ENCODE results near the gene FUT2.
A peak's percentile ranks its signal among the peaks of the same experiment; 100 is the strongest.

FUT2 gene

DNA sequence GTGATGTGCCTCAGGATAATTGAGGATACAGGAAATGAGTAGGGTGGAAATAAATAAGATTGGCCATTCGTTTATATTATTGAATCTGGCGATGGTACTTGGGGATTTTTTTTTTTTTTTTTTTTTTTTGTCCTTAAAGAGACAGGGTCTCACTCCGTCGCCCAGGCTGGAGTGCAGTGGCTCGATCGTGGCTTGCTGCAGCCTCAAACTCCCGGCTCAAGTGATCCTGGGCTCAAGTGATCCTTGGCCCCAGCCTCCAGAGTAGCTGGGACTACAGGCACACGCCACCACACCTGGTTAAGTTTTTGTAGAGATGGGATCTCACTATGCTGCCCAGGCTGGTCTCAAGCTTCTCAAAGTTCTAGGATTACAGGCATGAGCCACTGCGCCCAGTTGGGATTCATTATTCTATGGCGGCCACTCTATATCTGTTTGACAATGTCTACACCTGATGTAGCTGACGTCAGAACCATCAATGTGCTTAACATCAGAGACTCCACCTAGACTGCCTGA, 26.5 kb downstream of the FUT2 start:
- no peak overlapping the region for H3K4me3 ChIP-seq (IDR thresholded peaks at IDR 0.05; ENCODE audit: insufficient read depth, low read depth, low read length)
- H3K4me1 ChIP-seq (ENCODE audit: low read depth, poor library complexity, severe bottlenecking), result peaks cover 8% of the 10 kb centered on the region
- H4K20me1 ChIP-seq (ENCODE audit: insufficient read depth), result no peaks in the 10 kb centered on the region
- no peak overlapping the region for H3K9ac ChIP-seq
- H3K79me2 ChIP-seq (ENCODE audit: insufficient read depth, low read depth), result no peaks in the 10 kb centered on the region
- no peak overlapping the region for H3K4me2 ChIP-seq
- H3K36me3 ChIP-seq (ENCODE audit: insufficient read depth), result no peaks in the 10 kb centered on the region
- peaks cover 5% of the 10 kb centered on the region; the same call in 1 of the 2 replicates for H3K27me3 ChIP-seq (ENCODE audit: insufficient read depth, low read depth)
- TF ChIP-seq, protein P1, sequence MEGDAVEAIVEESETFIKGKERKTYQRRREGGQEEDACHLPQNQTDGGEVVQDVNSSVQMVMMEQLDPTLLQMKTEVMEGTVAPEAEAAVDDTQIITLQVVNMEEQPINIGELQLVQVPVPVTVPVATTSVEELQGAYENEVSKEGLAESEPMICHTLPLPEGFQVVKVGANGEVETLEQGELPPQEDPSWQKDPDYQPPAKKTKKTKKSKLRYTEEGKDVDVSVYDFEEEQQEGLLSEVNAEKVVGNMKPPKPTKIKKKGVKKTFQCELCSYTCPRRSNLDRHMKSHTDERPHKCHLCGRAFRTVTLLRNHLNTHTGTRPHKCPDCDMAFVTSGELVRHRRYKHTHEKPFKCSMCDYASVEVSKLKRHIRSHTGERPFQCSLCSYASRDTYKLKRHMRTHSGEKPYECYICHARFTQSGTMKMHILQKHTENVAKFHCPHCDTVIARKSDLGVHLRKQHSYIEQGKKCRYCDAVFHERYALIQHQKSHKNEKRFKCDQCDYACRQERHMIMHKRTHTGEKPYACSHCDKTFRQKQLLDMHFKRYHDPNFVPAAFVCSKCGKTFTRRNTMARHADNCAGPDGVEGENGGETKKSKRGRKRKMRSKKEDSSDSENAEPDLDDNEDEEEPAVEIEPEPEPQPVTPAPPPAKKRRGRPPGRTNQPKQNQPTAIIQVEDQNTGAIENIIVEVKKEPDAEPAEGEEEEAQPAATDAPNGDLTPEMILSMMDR (conservative IDR thresholded peaks at IDR 0.05; ENCODE audit: low read depth, low read length), result no peak
- no peak overlapping the region for H3K27ac ChIP-seq
- H2AFZ ChIP-seq (ENCODE audit: low read depth), result no peak overlapping the region

DNA sequence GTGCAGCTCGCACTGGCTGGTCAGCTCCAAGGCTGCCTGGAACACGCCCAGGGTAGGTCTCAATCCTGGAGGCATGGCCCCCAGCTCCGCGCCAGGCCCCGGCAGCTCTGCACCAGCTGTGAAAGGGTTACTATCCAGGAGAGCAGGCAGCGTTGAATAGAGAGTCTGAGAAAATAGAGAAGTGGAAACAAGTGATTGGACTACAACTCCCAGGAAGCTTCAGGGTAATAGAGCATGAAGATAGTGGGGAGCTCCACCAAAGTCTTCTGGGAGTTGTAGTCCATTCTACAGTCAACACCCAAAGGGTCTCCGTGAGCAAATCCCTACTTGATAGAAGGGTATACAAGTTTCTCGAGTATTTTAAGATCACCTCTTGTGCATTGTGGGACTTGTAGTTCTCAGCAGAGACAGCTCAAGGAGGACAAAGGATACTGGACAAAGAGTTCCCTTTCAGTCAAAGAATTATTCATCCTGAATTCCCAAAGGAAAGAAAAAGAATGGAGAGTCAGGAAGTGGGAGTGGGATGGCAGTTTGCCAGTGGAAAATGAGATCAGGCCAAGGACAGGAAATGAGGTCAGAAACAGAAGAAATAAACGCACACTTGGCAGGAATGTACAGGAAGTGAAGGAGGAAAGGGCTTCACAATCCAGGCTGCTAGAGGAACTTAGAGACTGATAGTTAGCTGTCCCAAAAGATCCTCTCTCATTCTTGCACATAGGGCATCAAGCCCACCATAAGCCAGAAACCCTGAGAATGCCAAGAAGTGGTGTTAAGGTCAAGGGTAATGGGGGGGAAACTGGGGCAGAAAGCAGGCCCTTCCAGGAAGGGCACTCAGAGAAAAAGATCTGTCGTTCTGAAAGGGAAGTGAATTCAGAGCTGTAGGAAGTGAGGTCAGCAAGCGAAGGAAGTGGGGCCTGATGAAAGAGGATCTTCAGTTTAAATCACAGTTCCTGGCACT, 29.3 kb downstream of the FUT2 start:
- peaks cover 6% of the 10 kb centered on the region for H3K4me1 ChIP-seq (ENCODE audit: low read depth, poor library complexity, severe bottlenecking)
- H3K4me2 ChIP-seq, result no peak overlapping the region
- peaks cover 19% of the 10 kb centered on the region for H3K27me3 ChIP-seq (ENCODE audit: insufficient read depth, low read depth)
- no peaks in the 10 kb centered on the region for H3K36me3 ChIP-seq (ENCODE audit: insufficient read depth)
- peak overlapping the region; percentile 25; the same call in 1 of the 2 replicates for H2AFZ ChIP-seq (ENCODE audit: low read depth)
- no peaks in the 10 kb centered on the region for H4K20me1 ChIP-seq (ENCODE audit: insufficient read depth)
- TF ChIP-seq, protein P1 (conservative IDR thresholded peaks at IDR 0.05; ENCODE audit: low read depth, low read length), result no peak
- no peaks in the 10 kb centered on the region for H3K79me2 ChIP-seq (ENCODE audit: insufficient read depth, low read depth)
- no peak overlapping the region for H3K27ac ChIP-seq
- no peak overlapping the region for H3K9ac ChIP-seq
- no peak overlapping the region for H3K4me3 ChIP-seq (IDR thresholded peaks at IDR 0.05; ENCODE audit: insufficient read depth, low read depth, low read length)

DNA sequence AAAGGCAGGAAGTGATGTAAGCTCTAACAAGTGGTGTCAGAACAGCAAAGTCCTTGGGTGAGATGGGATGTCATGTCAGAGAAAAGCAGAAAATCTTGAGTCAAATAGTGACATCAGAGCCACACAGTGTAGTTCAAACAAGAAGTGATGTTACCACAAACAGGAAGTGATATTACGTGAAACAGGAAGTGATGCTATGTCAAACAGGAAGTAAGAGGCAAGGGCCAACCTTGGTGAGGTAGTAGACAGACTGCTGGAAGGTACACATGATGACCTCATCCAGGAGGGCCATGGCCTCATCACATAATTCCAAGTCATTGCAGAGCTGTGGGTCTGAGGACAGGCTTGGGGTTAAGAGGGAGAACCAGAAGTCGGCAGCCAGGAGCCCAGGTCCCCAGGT, 30.8 kb downstream of the FUT2 start:
- TF ChIP-seq, protein P1 (conservative IDR thresholded peaks at IDR 0.05; ENCODE audit: low read depth, low read length), result no peak
- Histone ChIP-seq H3K4me3 (IDR thresholded peaks at IDR 0.05; ENCODE audit: insufficient read depth, low read depth, low read length) (no peak overlapping the region), H3K27ac (no peak overlapping the region)

DNA sequence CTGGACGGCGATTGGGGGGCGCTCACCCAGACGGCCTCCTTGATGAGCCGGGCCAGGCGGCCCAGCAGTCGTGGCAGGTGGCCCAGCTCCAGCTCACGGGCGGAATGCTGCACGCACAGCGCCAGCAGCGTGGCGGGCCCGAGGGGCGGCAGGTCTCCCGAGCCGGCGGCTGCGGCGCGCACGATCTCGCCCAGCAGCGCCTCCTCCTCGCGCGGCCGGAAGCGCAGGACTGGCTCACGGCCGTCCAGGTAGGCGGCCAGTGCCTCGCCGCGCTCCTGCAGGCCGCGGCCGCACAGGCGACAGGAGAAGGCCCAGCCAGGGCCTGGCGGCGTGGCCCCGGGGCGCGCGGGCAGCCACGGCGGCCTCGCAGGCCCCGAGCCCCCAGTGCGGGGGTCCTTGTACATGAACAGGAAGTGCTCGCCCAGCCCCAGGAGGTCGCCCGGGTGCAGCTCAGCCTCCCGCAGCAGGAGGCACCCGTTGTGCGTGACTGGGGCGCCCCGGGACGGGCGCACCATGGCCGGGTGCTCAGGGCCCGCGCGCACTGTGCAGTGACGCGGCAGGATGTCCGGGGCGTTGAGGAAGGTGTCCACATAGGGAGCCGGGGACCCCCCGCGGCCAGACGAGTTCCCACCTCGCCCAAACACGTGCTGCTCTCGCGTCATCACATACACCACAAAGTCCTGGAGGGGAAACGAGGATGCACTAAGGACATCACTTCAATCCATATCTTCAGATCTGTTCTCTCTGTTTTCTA, 33.3 kb downstream of the FUT2 start:
- H3K36me3 ChIP-seq (ENCODE audit: insufficient read depth), result no peaks in the 10 kb centered on the region
- H2AFZ ChIP-seq (ENCODE audit: low read depth), result no peak overlapping the region
- H3K27me3 ChIP-seq (ENCODE audit: insufficient read depth, low read depth), result peaks cover 57% of the 10 kb centered on the region
- TF ChIP-seq, protein P1 (conservative IDR thresholded peaks at IDR 0.05; ENCODE audit: low read depth, low read length), result no peak
- H4K20me1 ChIP-seq (ENCODE audit: insufficient read depth), result no peaks in the 10 kb centered on the region
- no peak overlapping the region for H3K9ac ChIP-seq
- H3K4me3 ChIP-seq (IDR thresholded peaks at IDR 0.05; ENCODE audit: insufficient read depth, low read depth, low read length), result no peak overlapping the region
- no peaks in the 10 kb centered on the region for H3K79me2 ChIP-seq (ENCODE audit: insufficient read depth, low read depth)
- H3K4me1 ChIP-seq (ENCODE audit: low read depth, poor library complexity, severe bottlenecking), result no peaks in the 10 kb centered on the region
- H3K4me2 ChIP-seq, result no peak overlapping the region
- no peak overlapping the region for H3K27ac ChIP-seq

More for the DNA sequence above, 30.8 kb downstream of the FUT2 start:
- H3K4me2 ChIP-seq, result no peak overlapping the region
- H3K79me2 ChIP-seq (ENCODE audit: insufficient read depth, low read depth), result no peaks in the 10 kb centered on the region
- H3K4me1 ChIP-seq (ENCODE audit: low read depth, poor library complexity, severe bottlenecking), result no peaks in the 10 kb centered on the region
- H2AFZ ChIP-seq (ENCODE audit: low read depth), result peak overlapping the region; percentile 6; the same call in 1 of the 2 replicates
- no peaks in the 10 kb centered on the region for H3K36me3 ChIP-seq (ENCODE audit: insufficient read depth)
- H3K9ac ChIP-seq, result no peak overlapping the region
- no peaks in the 10 kb centered on the region for H4K20me1 ChIP-seq (ENCODE audit: insufficient read depth)
- peaks cover 33% of the 10 kb centered on the region for H3K27me3 ChIP-seq (ENCODE audit: insufficient read depth, low read depth)
